Panc1 (cell line): Measurements from ENCODE around the gene HOXC11. TPM values are rescaled to one million over a fixed set of nuclear protein-coding genes. Genes with fewer than 3 reads are reported as not detected.
A peak's percentile ranks its signal among the peaks of the same experiment; 100 is the strongest.

Experiments used
- ATAC-seq: fragments of 200-7000 bp; cut with Tn5 transposase; 2 replicates; pipeline ENCODE4 v1.9.1; 2020; ENCODE audit warnings: mild to moderate bottlenecking, moderate library complexity
- BruUV-seq: library from RNA; stranded (reverse); fragments of 400-500 nt; replicated peaks from 2 replicates; lab custom pipeline; 2021; lab: Mats Ljungman, UMichigan
- CTCF ChIA-PET: fragments of 300-600 bp; sonication (Branson Sonifier 250); formaldehyde crosslinking; loops from one replicate; lab custom pipeline; 2022; ENCODE audit warnings: antibody characterized with exemption; lab: Charles Lee
- POLR2A ChIA-PET: fragments of 300-600 bp; sonication (Branson Sonifier 250); formaldehyde crosslinking; loops from one replicate; lab custom pipeline; 2022; ENCODE audit warnings: antibody characterized with exemption; lab: Charles Lee
- DNase-seq: peaks from one replicate; pipeline ENCODE4 v3.0.0-alpha.2; 2010; ENCODE audit warnings: low read depth, low spot score
- H3K27ac ChIP-seq: 2 replicates; pipeline ENCODE4 v1.5.1; 2011; ENCODE audit warnings: mild to moderate bottlenecking, low read length, inconsistent platforms
- H3K27me3 ChIP-seq: fragments of 200-500 bp; sonication (Bioruptor generic); 2 replicates; pipeline ENCODE4 v1.6.0; 2014; ENCODE audit warnings: low read length, inconsistent platforms; ENCODE audit not compliant: control insufficient read depth, insufficient read depth
- H3K36me3 ChIP-seq: fragments of 200-500 bp; sonication (Bioruptor generic); 2 replicates; pipeline ENCODE4 v1.5.1; 2014; ENCODE audit warnings: inconsistent platforms, mild to moderate bottlenecking, low read length, moderate library complexity; ENCODE audit not compliant: control insufficient read depth, insufficient read depth
- H3K4me1 ChIP-seq: 2 replicates; pipeline ENCODE4 v1.5.1; 2011; ENCODE audit warnings: inconsistent platforms, mild to moderate bottlenecking, low read length, moderate library complexity; ENCODE audit not compliant: control insufficient read depth, insufficient read depth
- H3K4me3 ChIP-seq, 2 experiments: 2 replicates each; pipeline ENCODE4 v1.5.1; 2011 to 2012; ENCODE audit warnings: low read depth in 2 of 2, low read length in 2 of 2, mild to moderate bottlenecking in 2 of 2, inconsistent platforms in 1 of 2, moderate library complexity in 1 of 2
- H3K9me3 ChIP-seq: fragments of 200-500 bp; sonication (Bioruptor generic); 2 replicates; pipeline ENCODE4 v1.5.1; 2014; ENCODE audit warnings: low read depth, mild to moderate bottlenecking, inconsistent platforms, low read length, moderate library complexity; ENCODE audit not compliant: control insufficient read depth, insufficient read depth
- CTCF ChIP-seq: fragments of 450-650 bp; IDR thresholded peaks from 2 replicates; pipeline ENCODE4 v1.5.1; 2017; ENCODE audit warnings: mild to moderate bottlenecking
- POLR2AphosphoS5 ChIP-seq: IDR thresholded peaks from 2 replicates; pipeline ENCODE4 v1.6.1; 2012; ENCODE audit warnings: mild to moderate bottlenecking, low read depth, low read length, moderate library complexity
- SIN3A ChIP-seq: IDR thresholded peaks from 2 replicates; pipeline ENCODE4 v1.6.1; 2012; ENCODE audit warnings: low read depth, mild to moderate bottlenecking, low read length, moderate library complexity, borderline replicate concordance; ENCODE audit not compliant: insufficient read depth
- TCF7L2 ChIP-seq: IDR thresholded peaks from 2 replicates; pipeline ENCODE4 v1.6.1; 2011; ENCODE audit warnings: mild to moderate bottlenecking, low read depth, low read length, inconsistent platforms
- in situ Hi-C: cut with HindIII; loops from 2 replicates; pipeline ENCODE4 v1.10.0; 2016; ENCODE audit warnings: low sequenced_read_pairs, low pct_unique_long_range_greater_than_20kb
- intact Hi-C: fragments of 100-400 bp; cut with micrococcal nuclease; formaldehyde crosslinking; loops from one replicate; pipeline ENCODE4 v1.10.0; 2022; ENCODE audit not compliant: unreplicated experiment
- total RNA-seq: library from RNA; stranded (reverse); gene quantifications from one replicate; pipeline ENCODE4 v1.2.1, GENCODE V29; 2021; ENCODE audit not compliant: unreplicated experiment
- TF ChIP-seq, protein P1 (sequence below), 2 experiments: IDR thresholded peaks; 2 replicates each; pipeline ENCODE4 v1.6.1; 2011 to 2012; ENCODE audit warnings: low read depth in 2 of 2, control low read depth in 1 of 2, low read length in 1 of 2, mild to moderate bottlenecking in 1 of 2, moderate library complexity in 1 of 2; ENCODE audit not compliant: insufficient read depth in 1 of 2

Gene HOXC11
- total RNA-seq, 1 experiment from 2014 or later, result 17.0 TPM

GRCh38 chr12:53955036-53955775 lies 17.7 kb upstream of the HOXC11 start:
- BruUV-seq, result no TSS peak
- in situ Hi-C loops, result no loop called here
- DNase-seq (no peak), ATAC-seq (no peak)
- Histone ChIP-seq H3K36me3 (no peaks in the 10 kb centered on the region), H3K27me3 (no peaks in the 10 kb centered on the region), H3K4me1 (peaks cover 77% of the 10 kb centered on the region), H3K27ac (peak overlapping the region; percentile 98), H3K9me3 (no peaks in the 10 kb centered on the region), H3K4me3 (peak overlapping the region in 1 of 2 experiments; percentile 13; a peak in 1 of 4 replicates)
- intact Hi-C loops, result no loop called here
- POLR2A ChIA-PET, result no interaction called here
- CTCF ChIA-PET, result interaction anchor here (0.5 kb wide), 1 partner anchor 208 kb away, joined by 4 read pairs; no protein-coding TSS in a partner anchor
- TF ChIP-seq CTCF (no peak), SIN3A (no peak), TCF7L2 (no peak), POLR2AphosphoS5 (no peak)
- TF ChIP-seq, protein P1, sequence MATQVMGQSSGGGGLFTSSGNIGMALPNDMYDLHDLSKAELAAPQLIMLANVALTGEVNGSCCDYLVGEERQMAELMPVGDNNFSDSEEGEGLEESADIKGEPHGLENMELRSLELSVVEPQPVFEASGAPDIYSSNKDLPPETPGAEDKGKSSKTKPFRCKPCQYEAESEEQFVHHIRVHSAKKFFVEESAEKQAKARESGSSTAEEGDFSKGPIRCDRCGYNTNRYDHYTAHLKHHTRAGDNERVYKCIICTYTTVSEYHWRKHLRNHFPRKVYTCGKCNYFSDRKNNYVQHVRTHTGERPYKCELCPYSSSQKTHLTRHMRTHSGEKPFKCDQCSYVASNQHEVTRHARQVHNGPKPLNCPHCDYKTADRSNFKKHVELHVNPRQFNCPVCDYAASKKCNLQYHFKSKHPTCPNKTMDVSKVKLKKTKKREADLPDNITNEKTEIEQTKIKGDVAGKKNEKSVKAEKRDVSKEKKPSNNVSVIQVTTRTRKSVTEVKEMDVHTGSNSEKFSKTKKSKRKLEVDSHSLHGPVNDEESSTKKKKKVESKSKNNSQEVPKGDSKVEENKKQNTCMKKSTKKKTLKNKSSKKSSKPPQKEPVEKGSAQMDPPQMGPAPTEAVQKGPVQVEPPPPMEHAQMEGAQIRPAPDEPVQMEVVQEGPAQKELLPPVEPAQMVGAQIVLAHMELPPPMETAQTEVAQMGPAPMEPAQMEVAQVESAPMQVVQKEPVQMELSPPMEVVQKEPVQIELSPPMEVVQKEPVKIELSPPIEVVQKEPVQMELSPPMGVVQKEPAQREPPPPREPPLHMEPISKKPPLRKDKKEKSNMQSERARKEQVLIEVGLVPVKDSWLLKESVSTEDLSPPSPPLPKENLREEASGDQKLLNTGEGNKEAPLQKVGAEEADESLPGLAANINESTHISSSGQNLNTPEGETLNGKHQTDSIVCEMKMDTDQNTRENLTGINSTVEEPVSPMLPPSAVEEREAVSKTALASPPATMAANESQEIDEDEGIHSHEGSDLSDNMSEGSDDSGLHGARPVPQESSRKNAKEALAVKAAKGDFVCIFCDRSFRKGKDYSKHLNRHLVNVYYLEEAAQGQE (IDR thresholded peaks at IDR 0.05; ENCODE audit: insufficient read depth in 1 of 2, low read depth in 2 of 2, low read length in 1 of 2), result no peak

DNA sequence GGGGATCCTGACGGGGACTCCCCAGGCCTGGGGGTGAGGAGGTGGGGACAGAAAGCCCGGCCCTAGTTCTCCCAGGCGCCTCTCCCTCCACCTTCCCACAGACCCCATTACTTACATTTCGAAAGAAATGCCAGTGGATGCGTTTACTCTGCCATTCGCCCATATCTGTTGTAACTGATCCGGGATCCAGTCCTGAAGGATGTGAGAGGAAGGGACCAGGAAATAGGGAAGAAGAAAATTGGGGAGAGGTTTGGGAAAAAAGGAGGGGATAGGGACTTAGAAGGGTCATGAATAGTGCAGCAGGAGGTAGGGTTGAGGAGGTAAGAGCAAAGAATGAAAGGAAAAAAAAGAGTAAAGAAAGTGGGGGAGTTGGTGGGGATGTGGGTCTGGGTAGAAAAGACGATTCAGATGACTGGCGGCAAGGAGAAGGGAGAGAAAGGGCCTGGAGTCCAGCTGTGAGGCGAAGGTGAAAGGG lies 17.1 kb upstream of the HOXC11 start:
- Histone ChIP-seq H3K9me3 (no peaks in the 10 kb centered on the region), H3K27ac (peak overlapping the region; percentile 89), H3K36me3 (no peaks in the 10 kb centered on the region), H3K4me1 (peaks cover 72% of the 10 kb centered on the region), H3K4me3 (peak overlapping the region in 1 of 2 experiments; percentile 13; a peak in 1 of 4 replicates), H3K27me3 (no peaks in the 10 kb centered on the region)
- TF ChIP-seq, protein P1 (IDR thresholded peaks at IDR 0.05; ENCODE audit: insufficient read depth in 1 of 2, low read depth in 2 of 2, low read length in 1 of 2), result no peak
- TF ChIP-seq SIN3A (no peak), CTCF (no peak), TCF7L2 (no peak), POLR2AphosphoS5 (no peak)
- ATAC-seq (no peak), DNase-seq (no peak)
- intact Hi-C loops (no loop called here), in situ Hi-C loops (no loop called here)
- ChIA-PET CTCF (no interaction called here), POLR2A (no interaction called here)
- BruUV-seq, result no TSS peak
